PC-9 (cell line): Measurements from ENCODE around the gene GABRR2.

Source experiments
- EZH2 ChIP-seq: fragments of 200-600 bp; sonication (generic); IDR thresholded peaks from 2 replicates; pipeline ENCODE4 v1.8.0; 2017; ENCODE audit warnings: antibody characterized with exemption, low read depth
- TF ChIP-seq, protein P1 (sequence below): fragments of 200-600 bp; sonication (generic); conservative IDR thresholded peaks from 2 replicates; pipeline ENCODE4 v1.6.1; 2017; ENCODE audit warnings: mixed run types, antibody characterized with exemption, mild to moderate bottlenecking, moderate library complexity

DNA sequence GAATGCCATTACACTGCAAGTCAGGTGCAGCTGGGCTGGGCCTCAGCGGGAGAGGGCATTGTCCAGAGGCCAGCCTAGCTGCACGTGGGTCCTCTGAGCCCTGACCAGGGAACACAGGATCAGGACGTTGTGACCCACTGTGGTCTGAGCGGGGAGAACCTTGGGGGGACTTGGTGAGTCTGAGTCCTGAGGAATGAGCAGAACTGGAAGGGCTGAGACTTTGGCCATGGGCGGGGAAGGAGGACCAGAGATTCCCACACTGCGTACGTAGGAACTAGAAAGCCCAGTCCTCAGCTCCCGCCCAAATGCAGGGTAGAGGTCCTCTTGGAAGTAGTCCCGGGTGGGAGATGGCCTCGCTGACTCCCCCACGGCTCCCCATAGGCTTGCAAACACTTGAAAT is 42.5 kb downstream of the GABRR2 start:
- TF ChIP-seq, protein P1, sequence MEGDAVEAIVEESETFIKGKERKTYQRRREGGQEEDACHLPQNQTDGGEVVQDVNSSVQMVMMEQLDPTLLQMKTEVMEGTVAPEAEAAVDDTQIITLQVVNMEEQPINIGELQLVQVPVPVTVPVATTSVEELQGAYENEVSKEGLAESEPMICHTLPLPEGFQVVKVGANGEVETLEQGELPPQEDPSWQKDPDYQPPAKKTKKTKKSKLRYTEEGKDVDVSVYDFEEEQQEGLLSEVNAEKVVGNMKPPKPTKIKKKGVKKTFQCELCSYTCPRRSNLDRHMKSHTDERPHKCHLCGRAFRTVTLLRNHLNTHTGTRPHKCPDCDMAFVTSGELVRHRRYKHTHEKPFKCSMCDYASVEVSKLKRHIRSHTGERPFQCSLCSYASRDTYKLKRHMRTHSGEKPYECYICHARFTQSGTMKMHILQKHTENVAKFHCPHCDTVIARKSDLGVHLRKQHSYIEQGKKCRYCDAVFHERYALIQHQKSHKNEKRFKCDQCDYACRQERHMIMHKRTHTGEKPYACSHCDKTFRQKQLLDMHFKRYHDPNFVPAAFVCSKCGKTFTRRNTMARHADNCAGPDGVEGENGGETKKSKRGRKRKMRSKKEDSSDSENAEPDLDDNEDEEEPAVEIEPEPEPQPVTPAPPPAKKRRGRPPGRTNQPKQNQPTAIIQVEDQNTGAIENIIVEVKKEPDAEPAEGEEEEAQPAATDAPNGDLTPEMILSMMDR: no peak
- TF ChIP-seq EZH2: no peak
